Adrenal gland (tissue), 12 donors: ENCODE data around the gene FMO1. TPM values are rescaled to one million over a fixed set of nuclear protein-coding genes. Genes with fewer than 3 reads are reported as not detected.
A peak's percentile ranks its signal among the peaks of the same experiment; 100 is the strongest.

Experiments used
- DNase-seq, 7 donors: peaks; one replicate each; pipeline ENCODE4 v3.0.0-alpha.2; 2019 to 2020
- H3K27ac ChIP-seq, 5 donors: fragments of 200-600 bp; sonication (generic) in 4 of 5; 1 replicate in 3 of 5; 2 replicates in 2 of 5; pipeline versions ENCODE4 v1.5.1 to v1.8.0; 2016 to 2020; ENCODE audit warnings: mild to moderate bottlenecking in 1 of 5
- H3K27me3 ChIP-seq: fragments of 200-600 bp; 2 replicates; pipeline ENCODE4 v1.8.0; 2021
- H3K36me3 ChIP-seq, 2 donors: fragments of 200-600 bp; replicated peaks in 1 of 2; 1 replicate in 1 of 2; 2 replicates in 1 of 2; pipeline versions ENCODE4 v1.5.1 to v1.8.0; 2018 to 2022
- H3K4me1 ChIP-seq, 2 donors: fragments of 200-600 bp; replicated peaks in 1 of 2; 1 replicate in 1 of 2; 2 replicates in 1 of 2; pipeline versions ENCODE4 v1.5.1 to v1.8.0; 2018 to 2021
- H3K4me3 ChIP-seq, 4 donors: fragments of 200-600 bp; sonication (generic) in 3 of 4; one replicate each; pipeline ENCODE4 v1.5.1; 2016 to 2018
- H3K9me3 ChIP-seq, 3 donors: fragments of 200-600 bp; sonication (generic) in 1 of 3; replicated peaks in 1 of 3; 1 replicate in 2 of 3; 2 replicates in 1 of 3; pipeline versions ENCODE4 v1.5.1 to v1.8.0; 2016 to 2021
- POLR2A ChIP-seq, 2 donors: fragments of 450-650 bp; IDR thresholded peaks; one replicate each; pipeline ENCODE4 v1.6.1; 2017; ENCODE audit warnings: antibody characterized with exemption in 2 of 2, mild to moderate bottlenecking in 2 of 2, moderate library complexity in 1 of 2
- WGBS, 4 donors: extraction: QIAGEN DNeasy Blood & Tissue Kit in 2 of 4; methylation state at CpG; one replicate each; pipeline versions ENCODE4 v1.1.5 to v1.1.7; 2013 to 2017; 5-methylcytosine and 5-hydroxymethylcytosine counted together
- intact Hi-C, 2 donors: fragments of 100-400 bp; cut with DNase I; formaldehyde crosslinking; loops; one replicate each; pipeline versions ENCODE4 v1.14.1 to v1.15.0; 2022 to 2023
- polyA plus RNA-seq, 3 donors: library from polyadenylated mRNA; stranded (reverse); fragments of 200-250 nt in 2 of 3; fragments of 350-450 nt in 1 of 3; fragmentation: Illumina TruSeq in 1 of 3; extraction: RNeasy Lipid Tissue Mini Kit (QIAGEN cat#74804) in 1 of 3; gene quantifications; one replicate each; pipeline ENCODE4 v1.2.3, GENCODE V29; 2013 to 2014
- total RNA-seq, 9 donors: library from RNA; depleted of rRNA in 4 of 9; stranded (reverse); fragments of >200 nt in 4 of 9; fragments of 120-200 nt in 1 of 9; fragmentation: NEBNext Ultra II Directional in 1 of 9; extraction: Animal tissue kit (Norgen Biotek cat#: 25700) in 1 of 9; gene quantifications; one replicate each; pipeline versions ENCODE4 v1.1.0 to v1.2.4, GENCODE V29; 2013 to 2023
- TF ChIP-seq, protein P1 (sequence below), 6 experiments: fragments of 450-650 bp in 4 of 6; fragments of 200-600 bp in 2 of 6; sonication (generic) in 1 of 6; IDR thresholded peaks; 1 replicate in 5 of 6; 2 replicates in 1 of 6; pipeline versions ENCODE4 v1.5.1 to v1.8.0; 2016 to 2021; ENCODE audit warnings: antibody characterized with exemption in 6 of 6, mild to moderate bottlenecking in 2 of 6, moderate library complexity in 1 of 6
- donor health status: healthy with polysubstance abuse.
- donor health status: Bipolar disorder and iron deficiency.
- donor health status: DM: yes; HTN: yes; CAD: no.
- donor health status: DM: no; HTN: no; CAD: no.
- donor health status: DM: no; HTN: no; CAD: no.
- donor health status: DM: yes; HTN: yes; CAD: no.

Gene FMO1
- total and polyA plus RNA-seq, 12 donors, result 1.0 to 13.5 (median 6.0) TPM

DNA sequence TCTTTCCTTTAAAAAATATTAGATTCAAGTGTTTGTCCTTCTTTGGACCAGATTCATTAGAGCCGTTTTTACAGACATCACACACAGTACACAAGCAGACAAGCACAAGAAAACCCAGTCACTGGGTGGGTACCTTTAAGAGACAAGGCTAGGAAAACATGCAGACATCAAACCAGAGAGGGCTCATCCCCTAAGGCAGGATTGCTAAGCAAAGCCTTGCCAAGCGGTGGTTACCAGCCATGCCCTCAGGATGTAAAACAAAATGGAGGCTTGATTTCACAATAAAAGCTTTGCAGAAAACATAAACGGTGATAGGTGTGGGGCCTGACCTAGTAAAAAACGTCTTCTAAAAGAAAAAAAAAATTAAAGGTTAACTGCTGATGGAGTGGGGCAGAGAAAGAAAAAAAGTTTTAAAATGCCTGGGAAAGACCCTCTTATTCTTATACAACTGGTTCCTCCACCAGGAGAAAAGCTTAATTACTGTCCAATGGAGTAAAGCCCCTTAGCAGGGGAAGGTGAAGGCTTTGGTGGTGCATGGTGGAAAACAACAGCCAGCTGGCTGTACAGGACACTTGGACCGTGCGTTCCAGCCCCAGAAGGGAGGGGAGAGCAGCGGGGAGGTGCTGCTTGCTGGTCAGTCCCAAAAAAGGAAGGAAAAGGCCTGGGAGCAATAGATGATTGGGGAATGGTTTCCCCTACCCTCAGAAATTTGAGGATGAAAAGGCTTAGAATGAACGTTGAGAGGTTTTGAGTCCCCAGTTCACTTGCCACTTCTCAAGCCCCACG is 30.4 kb upstream of the FMO1 start:
- no peaks in the 10 kb centered on the region for H3K36me3 ChIP-seq
- intact Hi-C loops, result no loop called here

DNA sequence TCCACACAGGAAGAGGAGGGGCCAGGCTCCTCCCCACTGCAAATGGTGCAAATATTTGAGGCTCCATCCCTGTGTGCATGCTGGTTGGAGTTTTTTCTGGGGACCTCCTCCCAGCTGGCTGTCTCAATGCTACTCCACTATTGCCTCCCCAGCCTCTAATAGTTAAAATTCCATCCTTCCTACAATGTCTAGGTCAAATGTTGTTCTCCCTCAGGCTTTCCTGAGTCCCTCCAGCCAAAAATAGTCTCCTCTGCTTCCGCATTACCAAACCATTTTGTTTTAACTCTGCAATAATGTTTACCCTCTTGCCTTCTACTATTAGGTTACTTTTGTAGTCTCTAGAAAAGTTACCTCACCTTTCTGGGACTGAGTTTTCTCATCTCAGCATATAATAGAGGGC is 29.6 kb upstream of the FMO1 start:
- WGBS, 4 donors, result 0 to 71% (median 64%) methylated on average over 1 of the region's 1 CpG
- no peak overlapping the region for H3K4me3 ChIP-seq
- H3K27me3 ChIP-seq, result no peaks in the 10 kb centered on the region
- no peaks in the 10 kb centered on the region for H3K36me3 ChIP-seq
- no peaks in the 10 kb centered on the region for H3K9me3 ChIP-seq
- DNase-seq, result no peak
- H3K4me1 ChIP-seq, result peaks cover 0 to 6% of the 10 kb centered on the region in 2 donors
- no peak overlapping the region for H3K27ac ChIP-seq
- intact Hi-C loops, result no loop called here
- TF ChIP-seq POLR2A (IDR thresholded peaks at IDR 0.05), result no peak
- TF ChIP-seq, protein P1, sequence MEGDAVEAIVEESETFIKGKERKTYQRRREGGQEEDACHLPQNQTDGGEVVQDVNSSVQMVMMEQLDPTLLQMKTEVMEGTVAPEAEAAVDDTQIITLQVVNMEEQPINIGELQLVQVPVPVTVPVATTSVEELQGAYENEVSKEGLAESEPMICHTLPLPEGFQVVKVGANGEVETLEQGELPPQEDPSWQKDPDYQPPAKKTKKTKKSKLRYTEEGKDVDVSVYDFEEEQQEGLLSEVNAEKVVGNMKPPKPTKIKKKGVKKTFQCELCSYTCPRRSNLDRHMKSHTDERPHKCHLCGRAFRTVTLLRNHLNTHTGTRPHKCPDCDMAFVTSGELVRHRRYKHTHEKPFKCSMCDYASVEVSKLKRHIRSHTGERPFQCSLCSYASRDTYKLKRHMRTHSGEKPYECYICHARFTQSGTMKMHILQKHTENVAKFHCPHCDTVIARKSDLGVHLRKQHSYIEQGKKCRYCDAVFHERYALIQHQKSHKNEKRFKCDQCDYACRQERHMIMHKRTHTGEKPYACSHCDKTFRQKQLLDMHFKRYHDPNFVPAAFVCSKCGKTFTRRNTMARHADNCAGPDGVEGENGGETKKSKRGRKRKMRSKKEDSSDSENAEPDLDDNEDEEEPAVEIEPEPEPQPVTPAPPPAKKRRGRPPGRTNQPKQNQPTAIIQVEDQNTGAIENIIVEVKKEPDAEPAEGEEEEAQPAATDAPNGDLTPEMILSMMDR (IDR thresholded peaks at IDR 0.05), result no peak

More for the DNA sequence above, 30.4 kb upstream of the FMO1 start:
- TF ChIP-seq POLR2A (IDR thresholded peaks at IDR 0.05), result no peak
- TF ChIP-seq, protein P1 (IDR thresholded peaks at IDR 0.05), result no peak
- Histone ChIP-seq H3K4me1 (peaks cover 0 to 6% of the 10 kb centered on the region in 2 donors), H3K27ac (no peak overlapping the region), H3K27me3 (no peaks in the 10 kb centered on the region), H3K4me3 (no peak overlapping the region), H3K9me3 (no peaks in the 10 kb centered on the region)
- 67 to 83% (median 79%) methylated on average over 9 of the region's 9 CpGs for WGBS, 4 donors
- DNase-seq, result no peak

- intact Hi-C loops, result no loop called here
- 68 to 87% (median 82%) methylated on average over 2 of the region's 2 CpGs for WGBS, 4 donors
- H3K4me1 ChIP-seq, result peaks cover 0 to 6% of the 10 kb centered on the region in 2 donors
Measured at GRCh38 chr1:171219346-171220080, 28.8 kb upstream of the FMO1 start.

DNA sequence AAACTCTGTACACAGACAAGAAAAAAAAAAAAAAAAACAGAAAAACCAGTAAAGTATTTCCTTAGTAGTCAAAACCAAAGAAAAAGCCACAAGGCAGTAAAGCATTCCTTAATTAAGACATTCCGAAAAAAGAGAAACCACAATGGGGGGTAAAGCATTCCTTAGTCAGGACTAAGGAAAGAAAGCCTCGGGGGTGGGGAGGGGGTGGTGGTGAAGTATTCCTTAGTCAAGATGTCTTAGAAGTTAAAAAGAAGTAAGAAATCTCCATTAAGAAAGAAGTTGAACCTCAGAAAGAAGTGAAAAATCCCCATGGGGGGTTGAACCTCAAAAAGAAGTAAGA is 28.2 kb upstream of the FMO1 start:
- Histone ChIP-seq H3K27me3 (no peaks in the 10 kb centered on the region), H3K36me3 (no peaks in the 10 kb centered on the region), H3K9me3 (no peaks in the 10 kb centered on the region), H3K27ac (peak overlapping the region in 1 of 5 donors; percentile 11), H3K4me3 (no peak overlapping the region), H3K4me1 (peaks cover 0 to 6% of the 10 kb centered on the region in 2 donors)
- TF ChIP-seq POLR2A (IDR thresholded peaks at IDR 0.05), result no peak
- TF ChIP-seq, protein P1 (IDR thresholded peaks at IDR 0.05), result no peak
- WGBS, 4 donors, result 65 to 70% (median 69%) methylated on average over 2 of the region's 2 CpGs
- no peak for DNase-seq
- intact Hi-C loops, result no loop called here

More at GRCh38 chr1:171219346-171220080, 28.8 kb upstream of the FMO1 start:
- H3K4me3 ChIP-seq, result no peak overlapping the region
- H3K27ac ChIP-seq, result no peak overlapping the region
- no peak for DNase-seq
- H3K27me3 ChIP-seq, result no peaks in the 10 kb centered on the region
- H3K36me3 ChIP-seq, result no peaks in the 10 kb centered on the region
- no peaks in the 10 kb centered on the region for H3K9me3 ChIP-seq
- TF ChIP-seq POLR2A (IDR thresholded peaks at IDR 0.05), result no peak
- TF ChIP-seq, protein P1 (IDR thresholded peaks at IDR 0.05), result no peak
